DOHH2 (cell line): ENCODE data around the gene SSH2.

Source experiments
- EZH2phosphoT487 ChIP-seq: fragments of 200-600 bp; sonication (generic); IDR thresholded peaks from 2 replicates; pipeline ENCODE4 v1.6.1; 2017; ENCODE audit warnings: borderline replicate concordance, mild to moderate bottlenecking, antibody characterized with exemption, low read length, moderate library complexity, mixed read lengths
- TF ChIP-seq, protein P1 (sequence below): fragments of 200-600 bp; sonication (generic); IDR thresholded peaks from one replicate; pipeline ENCODE4 v1.5.1; 2014; ENCODE audit warnings: antibody characterized with exemption, mild to moderate bottlenecking, low read depth, low read length; ENCODE audit not compliant: poor library complexity, severe bottlenecking

DNA sequence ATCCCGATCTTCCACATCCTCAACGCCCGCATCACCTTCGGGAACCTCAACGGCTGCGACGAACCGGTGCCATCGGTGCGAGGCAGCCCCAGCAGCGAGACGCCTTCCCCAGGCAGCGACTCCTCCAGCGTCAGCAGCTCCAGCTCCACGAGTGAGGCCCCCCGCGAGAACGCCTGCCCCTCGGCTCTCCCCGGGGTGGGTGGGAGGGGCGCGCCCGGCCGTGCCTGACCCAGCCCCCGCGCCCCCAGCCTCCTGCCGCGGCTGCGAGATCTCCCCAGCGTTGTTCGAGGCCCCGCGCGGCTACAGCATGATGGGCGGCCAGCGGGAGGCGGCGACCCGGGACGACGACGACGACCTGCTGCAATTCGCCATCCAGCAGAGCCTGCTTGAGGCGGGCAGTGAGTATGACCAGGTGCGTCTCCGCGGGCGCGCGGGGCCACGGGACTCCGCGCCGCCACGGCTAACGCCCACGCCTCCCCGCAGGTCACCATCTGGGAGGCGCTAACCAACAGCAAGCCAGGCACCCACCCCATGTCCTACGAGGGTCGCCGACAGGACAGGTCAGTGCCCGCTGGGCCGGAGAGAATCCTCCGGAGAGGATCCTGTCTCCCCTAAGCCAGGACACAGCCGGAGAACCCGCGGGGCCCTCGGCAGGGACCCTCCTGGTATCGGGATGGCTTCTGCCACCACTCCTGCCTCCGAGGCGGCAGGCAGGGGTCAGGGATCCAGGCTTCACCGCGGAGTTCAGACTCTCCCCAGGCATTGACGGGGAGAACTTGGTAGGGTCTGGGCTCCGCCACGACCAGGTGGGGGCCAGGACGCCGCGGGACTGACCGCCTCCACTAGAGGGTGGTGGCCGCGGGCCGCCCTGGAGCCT lies 317.4 kb downstream of the SSH2 start:
- TF ChIP-seq, protein P1, sequence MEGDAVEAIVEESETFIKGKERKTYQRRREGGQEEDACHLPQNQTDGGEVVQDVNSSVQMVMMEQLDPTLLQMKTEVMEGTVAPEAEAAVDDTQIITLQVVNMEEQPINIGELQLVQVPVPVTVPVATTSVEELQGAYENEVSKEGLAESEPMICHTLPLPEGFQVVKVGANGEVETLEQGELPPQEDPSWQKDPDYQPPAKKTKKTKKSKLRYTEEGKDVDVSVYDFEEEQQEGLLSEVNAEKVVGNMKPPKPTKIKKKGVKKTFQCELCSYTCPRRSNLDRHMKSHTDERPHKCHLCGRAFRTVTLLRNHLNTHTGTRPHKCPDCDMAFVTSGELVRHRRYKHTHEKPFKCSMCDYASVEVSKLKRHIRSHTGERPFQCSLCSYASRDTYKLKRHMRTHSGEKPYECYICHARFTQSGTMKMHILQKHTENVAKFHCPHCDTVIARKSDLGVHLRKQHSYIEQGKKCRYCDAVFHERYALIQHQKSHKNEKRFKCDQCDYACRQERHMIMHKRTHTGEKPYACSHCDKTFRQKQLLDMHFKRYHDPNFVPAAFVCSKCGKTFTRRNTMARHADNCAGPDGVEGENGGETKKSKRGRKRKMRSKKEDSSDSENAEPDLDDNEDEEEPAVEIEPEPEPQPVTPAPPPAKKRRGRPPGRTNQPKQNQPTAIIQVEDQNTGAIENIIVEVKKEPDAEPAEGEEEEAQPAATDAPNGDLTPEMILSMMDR, result no peak
- TF ChIP-seq EZH2phosphoT487, result no peak
